Stomach (tissue), 4 donors: Measurements from ENCODE around the gene TTF2.

Experiments
- CTCF ChIP-seq, 7 experiments: fragments of 450-650 bp in 4 of 7; fragments of 200-600 bp in 3 of 7; sonication (generic) in 3 of 7; IDR thresholded peaks; one replicate each; pipeline ENCODE4 v1.5.1; 2016 to 2019; ENCODE audit warnings: antibody characterized with exemption in 7 of 7, control low read depth in 2 of 7, mild to moderate bottlenecking in 1 of 7
- EP300 ChIP-seq: sonication (generic); formaldehyde crosslinking; IDR thresholded peaks from one replicate; pipeline ENCODE4 v1.6.1; 2017; ENCODE audit warnings: antibody characterized with exemption
- POLR2A ChIP-seq, 4 donors: fragments of 450-650 bp; IDR thresholded peaks; one replicate each; pipeline ENCODE4 v1.6.1; 2016; ENCODE audit warnings: antibody characterized with exemption in 4 of 4, control low read depth in 2 of 4, mild to moderate bottlenecking in 1 of 4, moderate library complexity in 1 of 4
- POLR2AphosphoS5 ChIP-seq, 3 donors: sonication (generic); formaldehyde crosslinking; IDR thresholded peaks; one replicate each; pipeline ENCODE4 v1.6.1; 2016; ENCODE audit warnings: antibody characterized with exemption in 3 of 3

- TF ChIP-seq POLR2AphosphoS5 (IDR thresholded peaks at IDR 0.05) (no peak), POLR2A (IDR thresholded peaks at IDR 0.05) (no peak), CTCF (IDR thresholded peaks at IDR 0.05) (no peak), EP300 (no peak)
Observed at GRCh38 chr1:117054068-117054467, 6.1 kb upstream of the TTF2 start.
